Ovary (tissue), 9 donors: Measurements from ENCODE around the gene ROBO2. TPM values are rescaled to one million over a fixed set of nuclear protein-coding genes. Genes with fewer than 3 reads are reported as not detected.

Experiments
- DNase-seq, 5 donors: peaks; one replicate each; pipeline ENCODE4 v3.0.0-alpha.2; 2019 to 2020
- H3K27ac ChIP-seq, 2 donors: fragments of 200-600 bp; one replicate each; pipeline versions ENCODE4 v1.5.1 to v1.8.0; 2019 to 2022
- H3K27me3 ChIP-seq: fragments of 200-600 bp; one replicate; pipeline ENCODE4 v1.8.0; 2022
- H3K36me3 ChIP-seq: fragments of 200-600 bp; sonication (generic); one replicate; pipeline ENCODE4 v1.5.1; 2019
- H3K4me1 ChIP-seq: one replicate; pipeline ENCODE4 v1.8.1; 2013; ENCODE audit warnings: mild to moderate bottlenecking, moderate library complexity; ENCODE audit not compliant: insufficient read depth
- H3K4me3 ChIP-seq: fragments of 200-600 bp; sonication (generic); one replicate; pipeline ENCODE4 v1.5.1; 2017
- H3K9me3 ChIP-seq, 2 donors: fragments of 200-600 bp in 1 of 2; sonication (generic) in 1 of 2; one replicate each; pipeline versions ENCODE4 v1.5.1 to v1.8.1; 2013 to 2019; ENCODE audit warnings: mild to moderate bottlenecking in 1 of 2, moderate library complexity in 1 of 2
- CTCF ChIP-seq, 3 donors: fragments of 450-650 bp in 2 of 3; fragments of 200-600 bp in 1 of 3; IDR thresholded peaks; one replicate each; pipeline versions ENCODE4 v1.5.1 to v1.8.0; 2016 to 2022; ENCODE audit warnings: antibody characterized with exemption in 3 of 3, mild to moderate bottlenecking in 1 of 3
- EP300 ChIP-seq: sonication (generic); formaldehyde crosslinking; IDR thresholded peaks from one replicate; pipeline ENCODE4 v1.6.1; 2017; ENCODE audit warnings: antibody characterized with exemption
- POLR2A ChIP-seq: fragments of 450-650 bp; IDR thresholded peaks from one replicate; pipeline ENCODE4 v1.6.1; 2017; ENCODE audit warnings: antibody characterized with exemption, mild to moderate bottlenecking, moderate library complexity
- WGBS, 3 donors: extraction: QIAGEN DNeasy Blood & Tissue Kit in 1 of 3; methylation state at CpG; one replicate each; pipeline versions ENCODE4 v1.1.5 to v1.1.7; 2013 to 2017; 5-methylcytosine and 5-hydroxymethylcytosine counted together
- intact Hi-C, 4 donors: fragments of 100-400 bp; cut with DNase I; formaldehyde crosslinking; loops; one replicate each; pipeline versions ENCODE4 v1.11.0 to v1.15.1; 2022 to 2023
- polyA plus RNA-seq, 2 donors: library from polyadenylated mRNA; stranded (reverse); fragments of 200-250 nt in 1 of 2; fragments of 350-450 nt in 1 of 2; fragmentation: Illumina TruSeq in 1 of 2; extraction: RNeasy Lipid Tissue Mini Kit (QIAGEN cat#74804) in 1 of 2; gene quantifications; one replicate each; pipeline ENCODE4 v1.2.3, GENCODE V29; 2013 to 2014
- total RNA-seq, 7 donors: library from RNA; depleted of rRNA in 2 of 7; stranded (reverse); fragments of >200 nt in 2 of 7; fragmentation: NEBNext Ultra II Directional in 3 of 7; extraction: Animal tissue kit (Norgen Biotek cat#: 25700) in 3 of 7; gene quantifications; one replicate each; pipeline versions ENCODE4 v1.1.0 to v1.2.4, GENCODE V29; 2016 to 2023
- donor health status: DM: no; HTN: no; CAD: no; lungs with moderate emphysema.
- donor health status: DM: no; HTN: no; CAD: no.
- donor health status: Bipolar disorder and iron deficiency.
- donor health status: DM: yes; HTN: yes; CAD: no.
- donor health status: DM: no; HTN: no; CAD: no.
- donor health status: DM: yes; HTN: yes; CAD: no.

ROBO2 gene
- total and polyA plus RNA-seq, 9 donors, result 3.4 to 14.8 (median 5.6) TPM

GRCh38 chr3:77618686-77619085 lies 578.8 kb downstream of the ROBO2 start:
- H3K36me3 ChIP-seq, result no peaks in the 10 kb centered on the region
- no peaks in the 10 kb centered on the region for H3K9me3 ChIP-seq
- H3K27me3 ChIP-seq, result no peaks in the 10 kb centered on the region
- H3K4me3 ChIP-seq, result no peak overlapping the region
- TF ChIP-seq CTCF (IDR thresholded peaks at IDR 0.05), result no peak
- no peak for TF ChIP-seq POLR2A
- no peak for TF ChIP-seq EP300
- DNase-seq, result no peak
- WGBS, 3 donors, result 48 to 51% (median 50%) methylated on average over 3 of the region's 3 CpGs
- no peaks in the 10 kb centered on the region for H3K4me1 ChIP-seq
- intact Hi-C loops, result no loop called here
- no peak overlapping the region for H3K27ac ChIP-seq

- WGBS, 3 donors, result 89 to 97% (median 90%) methylated on average over 1 of the region's 1 CpG
- Histone ChIP-seq H3K27me3 (no peaks in the 10 kb centered on the region), H3K4me1 (no peaks in the 10 kb centered on the region), H3K9me3 (no peaks in the 10 kb centered on the region), H3K27ac (no peak overlapping the region), H3K4me3 (no peak overlapping the region), H3K36me3 (no peaks in the 10 kb centered on the region)
- no peak for DNase-seq
- intact Hi-C loops, result no loop called here
- TF ChIP-seq CTCF (IDR thresholded peaks at IDR 0.05) (no peak), POLR2A (no peak), EP300 (no peak)
Measured at GRCh38 chr3:77620009-77620408, 580.1 kb downstream of the ROBO2 start.

GRCh38 chr3:77623500-77623899 lies 583.6 kb downstream of the ROBO2 start:
- H3K27ac ChIP-seq, result no peak overlapping the region
- intact Hi-C loops, result no loop called here
- no peak for DNase-seq
- no peaks in the 10 kb centered on the region for H3K27me3 ChIP-seq
- H3K36me3 ChIP-seq, result no peaks in the 10 kb centered on the region
- no peaks in the 10 kb centered on the region for H3K9me3 ChIP-seq
- WGBS, 3 donors, result 80 to 90% (median 84%) methylated on average over 2 of the region's 2 CpGs
- H3K4me3 ChIP-seq, result no peak overlapping the region
- no peaks in the 10 kb centered on the region for H3K4me1 ChIP-seq
- TF ChIP-seq EP300 (no peak), CTCF (IDR thresholded peaks at IDR 0.05) (no peak), POLR2A (no peak)

- H3K27me3 ChIP-seq, result no peaks in the 10 kb centered on the region
- no peak for DNase-seq
- intact Hi-C loops, result no loop called here
- no peaks in the 10 kb centered on the region for H3K9me3 ChIP-seq
- H3K4me3 ChIP-seq, result no peak overlapping the region
- no peak overlapping the region for H3K27ac ChIP-seq
- WGBS, 3 donors, result 94 to 97% (median 94%) methylated on average over 1 of the region's 1 CpG
- no peaks in the 10 kb centered on the region for H3K36me3 ChIP-seq
- H3K4me1 ChIP-seq, result no peaks in the 10 kb centered on the region
- no peak for TF ChIP-seq POLR2A
Measured at GRCh38 chr3:77626157-77626556, 586.3 kb downstream of the ROBO2 start.

GRCh38 chr3:77648214-77648613 lies 608.3 kb downstream of the ROBO2 start:
- no peak overlapping the region for H3K27ac ChIP-seq
- H3K4me1 ChIP-seq, result no peaks in the 10 kb centered on the region
- no peaks in the 10 kb centered on the region for H3K36me3 ChIP-seq
- no peak overlapping the region for H3K4me3 ChIP-seq
- no peak for TF ChIP-seq POLR2A
- no peak for TF ChIP-seq EP300
- TF ChIP-seq CTCF (IDR thresholded peaks at IDR 0.05), result no peak
- WGBS, 3 donors, result 43 to 59% (median 49%) methylated on average over 2 of the region's 2 CpGs
- H3K9me3 ChIP-seq, result no peaks in the 10 kb centered on the region
- no peaks in the 10 kb centered on the region for H3K27me3 ChIP-seq
- DNase-seq, result no peak
- intact Hi-C loops, result no loop called here
